Fibroblast of lung (primary cell): ENCODE measurements around the gene ESAM. TPM values are rescaled to one million over a fixed set of nuclear protein-coding genes. Genes with fewer than 3 reads are reported as not detected.

ENCODE experiments used
- DNase-seq, 2 donors: peaks; one replicate each; pipeline versions ENCODE4 v3.0.0 to v3.0.0-alpha.2; 2010; ENCODE audit warnings: low read depth in 2 of 2
- H2AFZ ChIP-seq: 2 replicates; pipeline ENCODE4 v1.5.1; 2012; ENCODE audit warnings: low read length, control low read depth, inconsistent platforms
- H3K27ac ChIP-seq: 2 replicates; pipeline ENCODE4 v1.5.1; 2011; ENCODE audit warnings: low read length, control low read depth; ENCODE audit not compliant: insufficient read depth
- H3K27me3 ChIP-seq: 2 replicates; pipeline ENCODE4 v1.5.1; 2011; ENCODE audit warnings: mild to moderate bottlenecking, low read length; ENCODE audit not compliant: control insufficient read depth, insufficient read depth
- H3K36me3 ChIP-seq: 2 replicates; pipeline ENCODE4 v1.5.1; 2011; ENCODE audit warnings: low read length; ENCODE audit not compliant: control insufficient read depth, insufficient read depth
- H3K4me1 ChIP-seq: 2 replicates; pipeline ENCODE4 v1.5.1; 2011; ENCODE audit warnings: low read length; ENCODE audit not compliant: control insufficient read depth, insufficient read depth; ENCODE audit errors: extremely low read depth
- H3K4me2 ChIP-seq: 2 replicates; pipeline ENCODE4 v1.5.1; 2011; ENCODE audit warnings: low read length, control low read depth; ENCODE audit not compliant: insufficient read depth; ENCODE audit errors: extremely low read depth
- H3K4me3 ChIP-seq, 4 experiments: fragments of 200-600 bp in 1 of 4; sonication (generic) in 1 of 4; replicated peaks in 1 of 4; 2 replicates each; pipeline ENCODE4 v1.5.1; 2011 to 2016; ENCODE audit warnings: low read length in 4 of 4, low read depth in 3 of 4, mild to moderate bottlenecking in 3 of 4, control low read depth in 2 of 4, inconsistent platforms in 1 of 4, mixed read lengths in 1 of 4; ENCODE audit not compliant: insufficient read depth in 1 of 4; ENCODE audit errors: control extremely low read depth in 1 of 4
- H3K79me2 ChIP-seq: 2 replicates; pipeline ENCODE4 v1.5.1; 2012; ENCODE audit warnings: mild to moderate bottlenecking, low read length, inconsistent platforms; ENCODE audit not compliant: control insufficient read depth, insufficient read depth
- H3K9ac ChIP-seq: 2 replicates; pipeline ENCODE4 v1.5.1; 2011; ENCODE audit warnings: mild to moderate bottlenecking, low read length, control low read depth; ENCODE audit not compliant: insufficient read depth
- H3K9me3 ChIP-seq: 2 replicates; pipeline ENCODE4 v1.5.1; 2012; ENCODE audit warnings: low read depth, low read length; ENCODE audit not compliant: control insufficient read depth, insufficient read depth
- H4K20me1 ChIP-seq: 2 replicates; pipeline ENCODE4 v1.5.1; 2011; ENCODE audit warnings: low read length; ENCODE audit not compliant: control insufficient read depth, insufficient read depth; ENCODE audit errors: extremely low read depth
- EZH2 ChIP-seq: IDR thresholded peaks from 2 replicates; pipeline ENCODE4 v1.5.1; 2012; ENCODE audit warnings: low read length, control low read depth, mild to moderate bottlenecking; ENCODE audit errors: missing control alignments
- polyA plus RNA-seq, 2 donors: library from polyadenylated mRNA; depleted of rRNA in 1 of 2; stranded (reverse) in 1 of 2; unstranded in 1 of 2; fragments of >200 nt; gene quantifications; 2 replicates each; pipeline ENCODE4 v1.2.1, GENCODE V29; 2011 to 2012; ENCODE audit warnings: missing spikeins in 1 of 2
- total RNA-seq: library from RNA; depleted of rRNA; stranded (reverse); fragments of >200 nt; gene quantifications from 2 replicates; pipeline ENCODE4 v1.2.1, GENCODE V29; 2014
- TF ChIP-seq, protein P1 (sequence below), 2 donors: IDR thresholded peaks in 1 of 2; conservative IDR thresholded peaks in 1 of 2; 1 replicate in 1 of 2; 2 replicates in 1 of 2; pipeline ENCODE4 v1.5.1; 2011 to 2012; ENCODE audit warnings: low read length in 2 of 2, control low read depth in 1 of 2, inconsistent platforms in 1 of 2, low read depth in 1 of 2, mild to moderate bottlenecking in 1 of 2

The ESAM gene
- total and polyA plus RNA-seq, 2 donors (not counting 1 experiment from before 2014, with no cell fraction given) = under 0.01 to 2.7 TPM

DNA sequence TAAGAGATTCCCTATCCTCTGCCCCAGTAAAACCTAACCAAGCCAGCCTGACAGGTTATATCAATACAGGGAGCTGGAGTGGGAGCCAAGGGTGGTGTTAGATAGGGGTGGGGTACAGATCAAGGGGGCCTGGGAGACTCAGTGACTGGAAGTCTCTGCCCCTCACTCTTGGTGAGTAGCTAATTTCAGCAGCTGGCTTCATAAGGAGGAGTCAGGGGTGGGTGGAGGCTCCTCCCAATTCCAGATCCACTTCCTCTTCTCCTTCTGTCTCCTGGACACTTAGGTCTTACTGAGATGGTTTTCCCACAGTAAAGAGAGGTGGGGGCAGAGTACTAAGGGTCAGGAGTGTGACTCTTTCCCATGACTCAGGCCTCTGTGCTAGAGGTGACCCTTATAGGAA lies 8.9 kb downstream of the ESAM start:
- Histone ChIP-seq H3K27me3 (peaks cover 5% of the 10 kb centered on the region), H3K4me1 (peaks cover 16% of the 10 kb centered on the region), H3K79me2 (no peaks in the 10 kb centered on the region), H3K9me3 (no peaks in the 10 kb centered on the region), H2AFZ (no peak overlapping the region), H3K9ac (no peak overlapping the region), H3K27ac (no peak overlapping the region), H3K4me3 (no peak overlapping the region), H3K4me2 (no peak overlapping the region), H3K36me3 (no peaks in the 10 kb centered on the region), H4K20me1 (no peaks in the 10 kb centered on the region)
- TF ChIP-seq, protein P1, sequence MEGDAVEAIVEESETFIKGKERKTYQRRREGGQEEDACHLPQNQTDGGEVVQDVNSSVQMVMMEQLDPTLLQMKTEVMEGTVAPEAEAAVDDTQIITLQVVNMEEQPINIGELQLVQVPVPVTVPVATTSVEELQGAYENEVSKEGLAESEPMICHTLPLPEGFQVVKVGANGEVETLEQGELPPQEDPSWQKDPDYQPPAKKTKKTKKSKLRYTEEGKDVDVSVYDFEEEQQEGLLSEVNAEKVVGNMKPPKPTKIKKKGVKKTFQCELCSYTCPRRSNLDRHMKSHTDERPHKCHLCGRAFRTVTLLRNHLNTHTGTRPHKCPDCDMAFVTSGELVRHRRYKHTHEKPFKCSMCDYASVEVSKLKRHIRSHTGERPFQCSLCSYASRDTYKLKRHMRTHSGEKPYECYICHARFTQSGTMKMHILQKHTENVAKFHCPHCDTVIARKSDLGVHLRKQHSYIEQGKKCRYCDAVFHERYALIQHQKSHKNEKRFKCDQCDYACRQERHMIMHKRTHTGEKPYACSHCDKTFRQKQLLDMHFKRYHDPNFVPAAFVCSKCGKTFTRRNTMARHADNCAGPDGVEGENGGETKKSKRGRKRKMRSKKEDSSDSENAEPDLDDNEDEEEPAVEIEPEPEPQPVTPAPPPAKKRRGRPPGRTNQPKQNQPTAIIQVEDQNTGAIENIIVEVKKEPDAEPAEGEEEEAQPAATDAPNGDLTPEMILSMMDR (conservative IDR thresholded peaks at IDR 0.05 in 1 of 2, IDR thresholded peaks at IDR 0.05 in 1 of 2; ENCODE audit: low read depth in 1 of 2, low read length in 2 of 2) = no peak
- no peak for TF ChIP-seq EZH2
- DNase-seq = no peak

DNA sequence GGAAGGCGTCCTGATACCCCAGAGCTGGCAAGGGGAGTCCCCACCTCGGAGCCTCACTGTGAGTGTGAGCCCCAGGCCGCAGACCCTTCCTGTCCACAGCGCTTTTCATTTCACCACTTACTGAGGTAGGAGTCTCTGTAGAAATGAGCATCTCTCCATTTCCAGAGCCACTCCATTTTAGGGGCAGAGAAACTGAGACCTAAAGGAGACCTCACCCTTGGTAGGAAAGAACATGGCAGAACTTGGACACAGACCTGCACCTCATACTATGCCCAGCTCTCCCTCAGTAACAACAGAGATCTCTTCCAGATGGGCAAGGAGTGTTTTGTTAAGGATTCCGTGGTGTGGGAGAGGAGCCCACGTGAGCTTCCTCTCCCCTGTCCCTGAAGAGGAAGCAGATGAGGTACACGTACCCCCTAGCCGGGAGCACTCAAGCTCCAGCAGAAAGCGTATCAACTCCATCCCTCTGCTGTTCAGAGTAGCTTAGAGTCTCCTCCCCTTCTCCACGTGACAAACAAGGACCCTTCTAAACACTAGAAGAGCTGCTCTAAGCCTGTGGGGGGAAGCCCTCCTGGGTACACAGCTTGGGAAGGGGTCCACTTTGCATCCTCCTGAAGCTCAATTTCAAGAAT lies 9.5 kb downstream of the ESAM start:
- H4K20me1 ChIP-seq = no peaks in the 10 kb centered on the region
- no peak overlapping the region for H3K27ac ChIP-seq
- peaks cover 16% of the 10 kb centered on the region for H3K4me1 ChIP-seq
- no peak overlapping the region for H3K4me3 ChIP-seq
- H3K36me3 ChIP-seq = no peaks in the 10 kb centered on the region
- peak overlapping the region; percentile 13 for H2AFZ ChIP-seq
- peaks cover 4% of the 10 kb centered on the region for H3K27me3 ChIP-seq
- no peak for DNase-seq
- TF ChIP-seq EZH2 = no peak
- TF ChIP-seq, protein P1 (conservative IDR thresholded peaks at IDR 0.05 in 1 of 2, IDR thresholded peaks at IDR 0.05 in 1 of 2; ENCODE audit: low read depth in 1 of 2, low read length in 2 of 2) = no peak
- H3K79me2 ChIP-seq = no peaks in the 10 kb centered on the region
- no peaks in the 10 kb centered on the region for H3K9me3 ChIP-seq
- no peak overlapping the region for H3K4me2 ChIP-seq
- no peak overlapping the region for H3K9ac ChIP-seq

DNA sequence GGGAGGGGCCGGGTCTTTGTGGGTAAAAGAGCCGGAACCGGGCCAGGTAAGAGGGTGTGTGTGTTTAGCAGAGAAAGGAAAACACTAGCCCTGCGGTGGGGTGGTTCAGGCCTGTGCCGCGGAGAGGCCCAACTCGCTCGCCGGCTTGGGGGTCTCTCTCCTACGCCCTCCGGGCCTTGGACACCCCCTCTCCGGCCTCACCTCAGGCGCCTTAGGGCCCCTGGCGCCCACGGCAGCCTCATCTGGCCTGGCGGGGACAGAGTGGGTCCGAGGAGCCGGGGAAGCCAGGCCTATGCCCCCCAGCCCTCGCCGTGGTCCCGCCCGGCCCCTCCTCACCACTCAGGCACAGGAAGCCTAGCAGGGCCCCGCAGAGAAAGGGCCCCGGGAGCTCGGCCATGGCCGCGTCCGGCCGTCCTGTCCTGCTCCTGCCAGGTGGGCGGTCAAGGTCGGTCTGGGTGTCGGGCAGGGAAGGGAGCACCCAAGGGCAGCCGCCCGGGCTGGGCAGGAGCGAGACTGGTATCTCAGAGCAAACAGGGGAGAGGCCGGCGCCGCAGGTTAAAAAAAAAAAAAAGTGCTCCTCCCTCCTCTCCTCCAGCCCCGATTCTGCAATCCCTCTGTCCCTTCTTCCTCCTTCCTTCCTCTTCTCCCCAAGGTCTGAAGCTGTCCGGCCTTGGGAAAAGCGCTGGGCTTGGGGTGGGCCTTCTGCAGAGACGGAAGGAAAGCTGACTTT lies 10.2 kb downstream of the ESAM start, which contains the start of gene VSIG2:
VSIG2 (minus strand) TSS at position 515 of the 730 bp plus-strand sequence; CDS start at position 397, 118 bp downstream.
- H3K4me1 ChIP-seq = peaks cover 16% of the 10 kb centered on the region

More for the DNA sequence above, 10.2 kb downstream of the ESAM start, which contains the start of gene VSIG2:
- H3K9ac ChIP-seq = no peak within 1 kb of the TSS
- H3K27ac ChIP-seq = no peak within 1 kb of the TSS
- H3K36me3 ChIP-seq = no peaks in the 10 kb centered on the region
- TF ChIP-seq, protein P1 (conservative IDR thresholded peaks at IDR 0.05 in 1 of 2, IDR thresholded peaks at IDR 0.05 in 1 of 2; ENCODE audit: low read depth in 1 of 2, low read length in 2 of 2) = no peak
- TF ChIP-seq EZH2 = no peak
- no peaks in the 10 kb centered on the region for H3K9me3 ChIP-seq
- H3K27me3 ChIP-seq = peaks cover 2% of the 10 kb centered on the region
- no peak for DNase-seq
- H2AFZ ChIP-seq = peak within 1 kb of the TSS; percentile 13
- H3K4me2 ChIP-seq = no peak within 1 kb of the TSS
- no peak within 1 kb of the TSS for H3K4me3 ChIP-seq
- no peaks in the 10 kb centered on the region for H3K79me2 ChIP-seq
- no peaks in the 10 kb centered on the region for H4K20me1 ChIP-seq
